HFF-Myc (cell line): ENCODE results near the gene C20orf204.

Source experiments
- DNase-seq: peaks from one replicate; pipeline ENCODE4 v3.0.0-alpha.2; 2011; ENCODE audit warnings: low read depth; ENCODE audit errors: extremely low read depth
- H3K4me3 ChIP-seq: replicated peaks from 2 replicates; pipeline ENCODE4 v1.5.1; 2011; ENCODE audit warnings: low read depth, mild to moderate bottlenecking, control low read depth, low read length
- TF ChIP-seq, protein P1 (sequence below): IDR thresholded peaks from 2 replicates; pipeline ENCODE4 v1.5.1; 2012; ENCODE audit warnings: mild to moderate bottlenecking, low read depth, low read length, control low read depth; ENCODE audit errors: missing control alignments

Gene C20orf204

GRCh38 chr20:64056889-64057627 lies 21.1 kb downstream of the C20orf204 start:
- TF ChIP-seq, protein P1, sequence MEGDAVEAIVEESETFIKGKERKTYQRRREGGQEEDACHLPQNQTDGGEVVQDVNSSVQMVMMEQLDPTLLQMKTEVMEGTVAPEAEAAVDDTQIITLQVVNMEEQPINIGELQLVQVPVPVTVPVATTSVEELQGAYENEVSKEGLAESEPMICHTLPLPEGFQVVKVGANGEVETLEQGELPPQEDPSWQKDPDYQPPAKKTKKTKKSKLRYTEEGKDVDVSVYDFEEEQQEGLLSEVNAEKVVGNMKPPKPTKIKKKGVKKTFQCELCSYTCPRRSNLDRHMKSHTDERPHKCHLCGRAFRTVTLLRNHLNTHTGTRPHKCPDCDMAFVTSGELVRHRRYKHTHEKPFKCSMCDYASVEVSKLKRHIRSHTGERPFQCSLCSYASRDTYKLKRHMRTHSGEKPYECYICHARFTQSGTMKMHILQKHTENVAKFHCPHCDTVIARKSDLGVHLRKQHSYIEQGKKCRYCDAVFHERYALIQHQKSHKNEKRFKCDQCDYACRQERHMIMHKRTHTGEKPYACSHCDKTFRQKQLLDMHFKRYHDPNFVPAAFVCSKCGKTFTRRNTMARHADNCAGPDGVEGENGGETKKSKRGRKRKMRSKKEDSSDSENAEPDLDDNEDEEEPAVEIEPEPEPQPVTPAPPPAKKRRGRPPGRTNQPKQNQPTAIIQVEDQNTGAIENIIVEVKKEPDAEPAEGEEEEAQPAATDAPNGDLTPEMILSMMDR: no peak
- no peak overlapping the region for H3K4me3 ChIP-seq
- no peak for DNase-seq

DNA sequence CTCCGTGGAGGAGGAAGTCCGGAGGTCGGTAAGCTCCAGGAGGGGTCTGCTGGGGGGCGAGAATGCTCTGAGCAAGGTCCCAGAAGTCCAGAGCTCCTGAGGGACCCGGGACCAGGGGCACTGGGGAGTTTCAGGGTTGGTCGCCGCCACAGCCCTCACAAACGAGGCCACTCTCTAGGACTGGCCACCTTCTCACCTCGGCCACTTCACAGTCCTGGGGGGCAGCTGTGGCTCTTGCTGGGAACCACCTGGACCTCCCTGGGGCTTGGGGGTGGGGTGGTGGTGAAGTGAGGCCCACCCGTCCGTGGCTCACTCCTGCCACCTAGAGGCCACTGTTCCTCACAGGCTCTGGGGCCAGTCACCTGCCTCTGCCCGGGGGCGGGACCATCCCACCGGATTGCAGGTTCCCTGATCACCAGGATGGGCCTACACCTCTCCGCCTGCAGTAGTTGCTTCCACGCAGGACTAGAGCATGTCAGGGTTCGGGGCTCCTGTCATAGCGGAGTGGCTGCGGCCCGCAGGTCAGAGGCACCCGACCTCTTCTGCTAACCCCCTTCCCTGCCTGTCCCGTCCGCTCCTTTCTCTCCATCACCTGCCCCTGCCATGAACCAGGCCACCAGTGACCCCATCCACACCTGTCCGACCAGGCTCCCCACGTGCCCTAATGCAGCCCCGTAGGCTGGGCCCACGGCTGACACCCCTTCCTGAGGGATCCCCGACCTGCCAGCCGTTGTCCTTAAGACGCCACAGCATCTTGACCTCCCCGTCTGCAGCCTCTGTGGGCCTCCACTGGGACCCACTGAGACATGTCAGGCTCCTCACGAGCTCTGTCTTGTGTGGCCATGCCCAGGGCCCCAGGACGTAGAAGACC lies 21.9 kb downstream of the C20orf204 start:
- DNase-seq: no peak
- H3K4me3 ChIP-seq: no peak overlapping the region
- TF ChIP-seq, protein P1: peak; percentile 87

GRCh38 chr20:64058536-64058935 lies 22.6 kb downstream of the C20orf204 start:
- H3K4me3 ChIP-seq: no peak overlapping the region
- no peak for DNase-seq
- TF ChIP-seq, protein P1: no peak

GRCh38 chr20:64062276-64062595 lies 26.3 kb downstream of the C20orf204 start:
- DNase-seq: no peak

GRCh38 chr20:64062596-64063388 lies 26.8 kb downstream of the C20orf204 start, which contains the start of gene TCEA2:
TSS of gene TCEA2 (plus strand) at chr20:64063198. CDS start at chr20:64063313, 115 bp downstream.
- peak; percentile 83 for DNase-seq
- TF ChIP-seq, protein P1: no peak
- H3K4me3 ChIP-seq: peak within 1 kb of the TSS; percentile 69

More at GRCh38 chr20:64062276-64062595, 26.3 kb downstream of the C20orf204 start:
- TF ChIP-seq, protein P1: no peak
- H3K4me3 ChIP-seq: peak overlapping the region; percentile 69

DNA sequence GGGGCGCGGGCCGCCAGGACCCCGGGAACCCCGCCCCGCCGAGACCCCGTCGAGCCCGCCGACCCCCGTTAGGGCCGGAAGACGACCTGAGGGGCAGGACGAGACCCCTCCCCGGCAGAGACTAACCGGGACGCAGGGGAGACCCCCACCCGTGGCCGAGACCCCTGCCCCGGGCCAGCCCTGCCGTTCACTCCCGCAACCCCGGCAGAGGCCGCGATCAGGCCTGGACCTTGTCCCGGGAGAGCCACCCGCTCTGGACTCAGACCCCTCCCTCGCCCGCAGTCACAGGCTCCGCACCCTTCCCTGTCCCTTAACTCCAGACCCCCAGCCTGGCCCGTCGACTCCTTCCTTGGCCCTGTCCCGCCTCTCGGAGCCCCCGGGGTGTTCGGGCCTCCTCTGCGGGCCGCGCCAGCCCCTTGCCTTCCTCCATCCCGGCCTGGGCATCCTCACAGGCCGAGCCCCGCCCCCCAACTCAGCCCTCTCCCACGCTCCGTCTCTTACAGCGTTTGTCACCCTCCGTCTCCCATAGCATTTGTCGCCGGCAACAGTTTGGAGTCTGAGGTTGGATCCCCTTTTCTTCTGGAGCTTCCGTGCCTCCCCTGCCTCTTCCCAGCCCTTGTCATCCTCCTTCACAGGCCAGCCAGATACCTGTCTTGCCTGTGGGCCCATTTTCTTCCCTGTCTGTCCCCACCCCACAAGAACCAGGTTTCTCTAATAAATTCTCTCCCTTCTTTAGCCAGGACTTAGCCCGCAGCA lies 27.6 kb downstream of the C20orf204 start:
- DNase-seq: no peak
- H3K4me3 ChIP-seq: peak overlapping the region; percentile 69
- TF ChIP-seq, protein P1: no peak
